HK-2 (cell line): ENCODE data around the gene TMEM41B.

Experiments used
- DNase-seq: peaks from one replicate; pipeline ENCODE4 v3.0.0-alpha.2; 2018; ENCODE audit not compliant: unreplicated experiment

Gene TMEM41B

DNA sequence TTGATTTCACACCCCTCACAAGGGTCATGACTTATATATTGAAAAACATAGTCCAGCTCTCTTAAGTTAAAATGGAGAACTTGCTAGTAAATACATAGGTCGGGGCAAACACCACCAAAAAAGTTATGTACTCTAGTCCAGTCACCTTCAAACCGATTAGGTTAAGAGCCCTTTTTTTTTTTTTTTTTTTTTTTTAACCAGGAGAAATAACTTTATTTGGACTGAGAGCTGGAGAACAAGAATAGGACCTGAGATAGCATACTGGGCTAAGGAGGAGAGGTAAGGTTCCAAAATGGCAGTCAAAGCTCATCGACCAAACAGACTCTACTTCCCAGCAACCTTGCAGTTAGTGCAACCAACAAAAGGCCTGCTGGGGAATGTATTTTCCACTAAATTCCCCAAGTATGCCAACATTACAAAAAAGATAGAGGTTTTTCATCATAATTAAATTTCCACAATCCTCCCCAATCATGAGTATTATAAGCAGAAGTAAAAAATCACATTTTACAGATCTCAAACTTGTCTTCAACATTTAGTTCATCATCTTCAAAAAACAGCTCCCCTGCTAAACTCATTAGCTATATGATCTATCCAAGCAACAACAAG is 3.8 kb downstream of the TMEM41B start:
- no peak for DNase-seq

DNA sequence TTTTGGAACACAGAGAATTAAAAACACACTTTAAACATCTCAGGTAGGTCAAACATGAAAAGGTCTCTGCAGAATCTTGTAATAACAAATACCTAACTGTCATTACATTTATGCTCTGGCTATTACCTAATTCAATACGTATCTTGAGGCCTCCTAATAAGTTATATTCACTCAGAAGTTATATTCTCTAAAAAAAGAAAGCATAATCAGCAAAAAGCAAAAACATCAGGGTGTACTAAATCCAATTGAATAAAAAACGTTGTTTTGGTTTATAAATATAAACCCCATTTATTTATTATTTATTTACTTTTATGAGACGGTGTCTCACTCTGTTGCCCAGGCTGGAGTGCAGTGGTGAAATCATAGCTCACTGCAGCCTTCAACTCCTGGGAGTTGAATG is 10.2 kb downstream of the TMEM41B start:
- no peak for DNase-seq

DNA sequence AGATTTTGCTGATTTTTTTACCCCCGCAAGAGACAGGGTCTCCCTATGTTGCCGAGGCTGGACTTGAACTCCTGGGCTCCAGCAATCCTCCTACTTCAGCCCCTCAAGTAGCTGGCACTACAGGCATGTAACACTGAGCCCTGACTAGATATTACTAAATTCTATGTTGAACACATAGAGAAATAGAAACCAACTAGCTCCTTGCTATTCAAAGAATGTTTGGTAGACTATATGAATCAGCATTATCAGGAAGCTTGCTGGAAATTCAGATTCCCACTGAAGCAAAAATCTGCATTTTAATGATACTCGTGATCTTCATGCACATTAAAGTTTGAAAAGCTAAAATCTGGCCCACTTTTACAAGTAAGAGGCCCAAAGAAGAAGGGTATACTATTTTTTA is 11.9 kb downstream of the TMEM41B start:
- no peak for DNase-seq

DNA sequence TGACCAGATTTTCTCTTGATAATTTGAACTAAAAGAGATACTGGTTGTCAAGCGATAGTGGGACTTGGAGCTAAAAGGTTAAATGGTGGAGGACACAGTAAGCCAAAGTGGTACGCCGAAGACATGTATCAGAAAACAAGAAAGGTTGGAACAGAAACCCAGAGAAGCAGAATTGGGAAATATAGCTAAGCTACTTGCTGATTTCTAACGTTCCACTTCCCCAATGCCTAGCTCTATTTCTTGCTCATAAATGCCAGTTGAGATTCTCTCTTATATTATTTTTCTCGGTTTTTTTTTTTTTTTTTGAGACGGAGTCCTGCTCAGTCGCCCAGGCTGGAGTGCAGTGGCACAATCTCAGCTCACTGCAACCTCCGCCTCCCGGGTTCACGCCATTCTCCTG is 12.7 kb downstream of the TMEM41B start:
- DNase-seq, result no peak

DNA sequence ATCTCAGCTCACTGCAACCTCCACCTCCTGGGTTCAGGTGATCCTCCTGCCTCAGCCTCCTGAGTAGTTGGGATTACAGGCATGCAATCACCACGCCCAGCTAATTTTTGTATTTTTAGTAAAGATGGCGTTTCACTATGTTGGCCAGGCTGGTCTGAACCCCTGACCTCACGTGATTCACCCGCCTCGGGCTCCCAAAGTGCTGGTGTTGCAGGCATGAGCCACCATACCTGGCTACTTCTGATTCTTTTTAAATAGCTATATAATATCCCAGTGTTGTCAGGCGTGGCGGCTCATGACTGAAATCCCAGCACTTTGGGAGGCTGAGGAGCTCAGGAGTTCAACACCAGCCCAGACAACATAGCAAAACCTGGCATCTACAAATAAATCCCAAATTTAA is 20.7 kb downstream of the TMEM41B start:
- DNase-seq, result no peak

DNA sequence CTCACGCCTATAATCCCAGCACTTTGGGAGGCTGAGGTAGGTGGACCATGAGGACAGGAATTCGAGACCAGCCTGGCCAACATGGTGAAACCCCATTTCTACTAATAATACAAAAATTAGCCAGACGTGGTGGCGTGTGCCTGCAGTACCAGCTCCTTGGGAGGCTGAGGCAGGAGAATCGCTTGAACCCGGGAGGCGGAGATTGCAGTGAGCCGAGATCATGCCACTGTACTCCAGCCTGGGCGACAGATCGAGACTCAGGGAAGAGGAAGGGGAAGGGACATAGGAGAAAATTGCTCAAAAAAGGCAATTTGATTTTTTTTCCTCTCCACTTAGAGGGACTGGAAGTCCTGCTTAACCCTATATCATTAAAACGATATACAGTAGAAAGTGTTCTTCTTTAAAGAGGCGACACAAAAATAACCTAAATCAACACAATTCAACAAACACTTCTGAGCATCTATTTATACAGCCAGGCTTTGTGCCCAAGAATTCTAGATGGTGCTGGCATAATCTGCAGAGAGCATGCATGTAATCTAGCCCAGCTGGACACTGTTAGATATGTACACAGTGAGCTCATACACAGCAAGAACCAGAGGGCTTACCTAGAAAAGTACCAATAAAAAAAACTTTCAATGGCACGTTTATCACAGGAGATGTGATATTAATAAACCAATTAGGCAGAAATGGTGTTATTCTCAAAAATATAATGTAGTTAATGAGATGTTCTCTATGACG is 28.4 kb downstream of the TMEM41B start:
- no peak for DNase-seq

DNA sequence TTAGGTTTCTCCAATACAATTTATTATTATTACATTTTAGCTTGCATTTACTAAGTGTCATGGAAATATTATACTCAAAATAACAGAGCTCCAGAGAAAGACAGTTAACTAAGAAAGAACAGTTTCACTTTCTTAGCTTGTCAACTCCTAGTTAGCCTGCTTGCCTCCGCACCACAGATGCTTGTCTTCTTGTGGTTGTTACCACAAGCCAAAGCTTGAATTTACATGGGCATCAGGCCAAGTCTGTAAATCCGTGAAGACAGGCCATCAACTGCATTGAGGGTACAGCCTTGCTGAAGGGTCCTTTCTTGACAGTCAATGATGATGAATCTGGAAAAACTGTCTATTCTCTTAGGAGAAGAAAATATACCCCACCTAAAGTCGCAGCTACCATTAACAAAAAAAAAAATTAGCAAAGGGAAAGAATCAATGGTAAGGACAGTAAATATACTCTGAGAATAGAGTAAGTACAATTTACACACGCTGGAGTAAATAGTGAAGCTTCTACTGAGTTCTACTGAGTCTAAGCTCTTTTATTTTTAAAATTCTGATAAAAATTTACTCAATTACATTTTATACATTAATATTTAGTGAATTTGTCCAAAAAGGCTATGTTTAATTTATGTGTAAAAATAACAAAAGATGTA is 33.6 kb downstream of the TMEM41B start:
- no peak for DNase-seq

DNA sequence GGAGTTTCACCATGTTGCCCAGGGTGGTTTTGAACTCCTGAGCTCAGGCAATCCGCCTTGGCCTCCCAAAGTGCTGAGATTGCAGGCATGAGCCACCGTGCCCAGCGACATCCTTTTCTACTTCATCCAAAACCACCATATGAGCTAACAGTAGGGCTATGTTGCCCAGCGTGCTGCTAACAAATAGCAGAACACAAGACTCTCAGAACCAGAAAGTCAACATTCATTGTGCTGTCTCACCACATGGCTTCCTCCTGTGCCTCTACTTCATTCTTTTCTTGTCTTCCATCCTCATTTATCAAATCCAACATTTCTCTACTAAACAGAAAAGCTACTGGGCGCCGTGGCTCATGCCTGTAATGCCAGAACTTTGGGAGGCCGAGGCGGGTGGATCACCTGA is 37.2 kb downstream of the TMEM41B start:
- no peak for DNase-seq

DNA sequence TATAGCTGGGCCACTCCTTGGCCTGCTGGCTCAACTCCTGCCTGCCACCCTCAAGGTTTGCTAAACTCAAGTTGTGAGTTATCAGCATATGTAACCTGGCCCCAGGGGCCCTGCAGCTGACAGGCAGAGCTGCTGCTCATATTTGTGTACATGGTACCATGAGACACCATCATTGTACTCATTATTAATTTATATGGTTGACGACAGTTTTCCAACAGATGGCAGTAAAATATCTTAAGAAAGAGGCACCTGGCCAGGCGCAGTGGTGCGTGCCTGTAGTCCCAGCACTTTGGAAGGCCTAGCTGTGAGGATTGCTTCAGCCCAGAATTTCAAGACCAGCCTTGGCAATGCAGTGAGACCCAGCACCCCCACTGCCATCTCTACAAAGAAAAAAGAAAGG is 37.8 kb downstream of the TMEM41B start:
- no peak for DNase-seq

DNA sequence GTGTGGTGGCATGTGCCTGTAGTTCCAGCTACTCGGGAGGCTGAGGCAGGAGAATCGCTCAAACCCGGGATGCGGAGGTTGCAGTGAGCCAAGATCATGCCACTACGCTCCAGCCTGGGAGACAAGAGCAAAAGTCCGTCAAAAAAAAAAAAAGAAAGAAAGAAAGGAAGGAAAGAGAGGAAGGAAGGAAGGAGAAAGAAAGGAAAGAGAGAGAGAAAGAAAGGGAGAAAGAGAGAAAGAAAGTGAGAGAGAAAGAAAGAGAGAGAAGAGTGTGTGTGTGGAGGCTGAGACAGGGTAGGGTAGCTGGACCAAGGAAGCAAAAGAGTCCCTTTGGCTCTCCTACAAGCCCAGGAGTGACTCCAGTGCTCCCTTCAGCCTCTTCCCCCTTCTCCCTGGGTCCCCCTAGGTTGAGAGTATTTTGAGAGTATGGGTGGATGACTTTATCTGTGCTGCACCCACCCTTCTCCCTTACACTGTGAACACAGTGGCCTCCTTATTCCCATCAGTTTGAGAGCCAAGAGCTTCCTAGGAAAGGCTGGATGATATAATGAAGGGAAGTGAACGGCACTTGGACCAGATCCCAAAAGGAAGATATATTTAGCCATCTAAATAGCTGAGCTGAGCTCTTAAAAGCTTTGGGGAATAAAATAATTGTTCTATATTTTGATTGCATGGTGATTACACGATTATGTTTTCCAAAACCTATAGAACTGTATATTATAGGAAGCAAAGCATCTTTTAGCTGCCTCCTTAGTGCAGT is 39.7 kb downstream of the TMEM41B start:
- DNase-seq, result no peak

DNA sequence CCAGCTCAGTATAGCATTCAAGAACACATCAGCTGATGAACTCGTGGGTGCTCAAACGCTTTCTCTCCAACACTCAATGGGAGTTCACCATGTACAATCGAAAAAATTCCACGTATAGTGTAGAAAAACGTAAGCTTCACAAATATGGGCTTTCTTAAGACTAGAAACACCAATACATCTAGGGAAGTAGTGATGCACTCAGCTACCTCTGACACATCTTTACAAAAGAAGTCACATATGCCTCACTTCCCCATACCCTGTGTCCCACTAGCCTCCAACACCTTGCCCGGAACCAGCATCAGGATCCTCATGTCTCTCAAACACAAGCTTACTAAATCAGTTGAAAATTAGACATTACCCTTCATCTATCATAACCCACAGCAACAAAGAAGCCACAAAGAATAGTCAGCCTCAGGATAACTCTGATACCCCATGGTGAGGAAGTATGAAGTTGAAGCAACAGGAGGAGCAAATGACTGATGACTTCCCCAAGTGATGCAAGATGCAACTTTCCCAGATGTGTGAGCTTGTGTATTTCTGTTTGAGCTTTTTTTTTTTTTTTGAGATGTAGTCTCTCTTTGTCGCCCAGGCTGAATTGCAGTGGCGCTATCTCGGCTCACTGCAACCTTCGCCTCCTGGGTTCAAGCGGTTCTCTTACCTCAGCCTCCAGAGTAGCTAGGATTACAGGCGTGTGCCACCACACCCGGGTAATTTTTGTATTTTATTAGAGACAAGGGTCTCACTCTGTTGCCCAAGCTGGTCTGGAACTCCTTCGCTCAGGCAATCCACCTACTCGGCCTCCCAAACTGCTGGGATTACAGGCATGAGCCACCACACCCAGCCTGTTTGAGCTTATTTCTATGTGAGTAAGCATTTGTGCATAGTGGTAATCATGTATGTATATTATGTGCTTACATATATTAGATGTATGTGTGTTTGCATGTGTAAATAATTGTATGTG is 40.7 kb downstream of the TMEM41B start:
- DNase-seq, result no peak

DNA sequence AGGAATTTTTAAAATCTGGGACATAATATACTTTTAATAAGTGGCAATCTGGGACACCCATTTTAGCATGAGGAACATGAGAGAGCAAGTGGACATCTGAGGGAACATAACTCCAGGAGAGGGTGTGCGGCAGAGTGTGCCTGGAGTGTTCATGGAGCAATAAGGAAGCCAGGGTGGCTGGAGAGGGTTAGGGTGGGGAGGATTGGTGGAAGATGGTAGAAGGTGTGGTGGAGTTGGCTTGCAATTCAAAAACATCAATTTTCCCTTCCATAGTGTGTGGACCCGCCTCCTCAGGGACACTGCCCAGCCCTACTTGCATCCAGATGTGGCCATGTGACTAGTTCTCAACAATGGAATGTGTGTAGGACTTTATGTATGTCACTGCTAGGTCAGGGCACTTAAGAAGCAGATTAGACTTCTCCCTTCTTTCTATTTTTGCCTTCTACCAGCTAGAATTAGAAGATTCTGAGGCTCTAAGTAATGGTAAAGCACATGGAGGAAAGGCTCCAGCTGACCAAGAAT is 44.8 kb downstream of the TMEM41B start:
- DNase-seq, result no peak

DNA sequence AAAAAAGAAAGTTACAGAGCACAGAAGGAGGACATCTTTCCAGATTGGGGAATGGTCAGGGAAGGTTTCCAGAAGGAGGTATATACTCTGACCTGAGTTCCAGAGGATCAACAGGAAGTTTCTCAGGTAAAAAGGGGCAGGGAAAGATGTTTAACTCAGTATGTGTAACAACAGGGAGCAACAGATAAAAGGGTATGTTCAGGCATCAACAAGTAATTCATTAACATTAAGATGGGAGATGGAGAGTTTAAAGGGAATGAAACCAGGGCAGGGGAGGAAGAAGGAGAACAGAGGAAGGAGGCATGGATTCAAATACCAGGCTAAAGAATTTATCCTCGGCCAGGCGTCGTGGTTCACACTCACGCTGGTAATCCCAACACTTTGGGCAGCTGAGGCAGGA is 46.7 kb downstream of the TMEM41B start:
- no peak for DNase-seq

DNA sequence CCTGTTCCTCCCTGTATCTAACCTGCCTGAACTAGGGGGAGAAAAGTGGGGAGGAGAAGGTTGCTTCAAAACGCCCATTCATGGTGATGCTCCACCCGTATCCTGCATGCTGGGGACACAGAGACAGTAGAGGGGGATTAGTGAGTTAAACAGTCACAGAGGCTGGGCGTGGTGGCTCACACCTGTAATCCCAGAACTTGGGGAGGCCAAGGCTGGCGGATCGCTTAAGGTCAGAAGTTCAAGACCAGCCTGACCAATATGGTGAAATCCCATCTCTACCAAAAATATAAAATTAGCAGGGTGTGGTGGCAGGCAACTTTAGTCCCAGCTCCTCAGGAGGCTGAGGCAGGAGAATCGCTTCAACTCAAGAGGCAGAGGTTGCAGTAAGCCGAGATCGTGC is 47.5 kb downstream of the TMEM41B start:
- no peak for DNase-seq

DNA sequence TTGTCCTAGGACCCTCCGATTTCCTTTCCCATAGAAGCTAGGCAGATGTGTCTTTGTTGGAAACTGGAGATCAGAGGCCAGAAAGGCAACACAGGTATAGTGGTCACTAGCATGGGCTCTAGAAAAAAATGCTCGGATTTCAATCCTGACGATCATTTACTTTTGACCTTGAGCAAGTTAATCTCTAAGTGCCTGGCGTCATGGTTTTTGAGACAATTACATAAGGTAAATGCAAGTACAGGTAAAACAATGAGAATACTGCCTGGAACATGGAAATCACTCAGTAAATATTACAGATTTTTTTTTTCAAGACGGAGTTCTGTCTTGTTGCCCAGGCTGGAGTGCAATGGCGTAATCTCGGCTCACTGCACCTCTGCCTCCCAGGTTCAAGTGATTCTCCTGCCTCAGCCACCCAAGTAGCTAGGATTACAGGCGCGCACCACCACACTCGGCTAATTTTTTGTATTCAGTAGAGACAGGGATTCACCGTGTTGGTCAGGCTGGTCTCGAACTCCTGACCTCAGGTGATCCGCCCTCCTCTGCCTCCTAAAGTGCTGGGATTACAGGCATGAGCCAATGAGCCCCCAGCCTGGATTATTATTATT is 48.2 kb downstream of the TMEM41B start:
- no peak for DNase-seq

DNA sequence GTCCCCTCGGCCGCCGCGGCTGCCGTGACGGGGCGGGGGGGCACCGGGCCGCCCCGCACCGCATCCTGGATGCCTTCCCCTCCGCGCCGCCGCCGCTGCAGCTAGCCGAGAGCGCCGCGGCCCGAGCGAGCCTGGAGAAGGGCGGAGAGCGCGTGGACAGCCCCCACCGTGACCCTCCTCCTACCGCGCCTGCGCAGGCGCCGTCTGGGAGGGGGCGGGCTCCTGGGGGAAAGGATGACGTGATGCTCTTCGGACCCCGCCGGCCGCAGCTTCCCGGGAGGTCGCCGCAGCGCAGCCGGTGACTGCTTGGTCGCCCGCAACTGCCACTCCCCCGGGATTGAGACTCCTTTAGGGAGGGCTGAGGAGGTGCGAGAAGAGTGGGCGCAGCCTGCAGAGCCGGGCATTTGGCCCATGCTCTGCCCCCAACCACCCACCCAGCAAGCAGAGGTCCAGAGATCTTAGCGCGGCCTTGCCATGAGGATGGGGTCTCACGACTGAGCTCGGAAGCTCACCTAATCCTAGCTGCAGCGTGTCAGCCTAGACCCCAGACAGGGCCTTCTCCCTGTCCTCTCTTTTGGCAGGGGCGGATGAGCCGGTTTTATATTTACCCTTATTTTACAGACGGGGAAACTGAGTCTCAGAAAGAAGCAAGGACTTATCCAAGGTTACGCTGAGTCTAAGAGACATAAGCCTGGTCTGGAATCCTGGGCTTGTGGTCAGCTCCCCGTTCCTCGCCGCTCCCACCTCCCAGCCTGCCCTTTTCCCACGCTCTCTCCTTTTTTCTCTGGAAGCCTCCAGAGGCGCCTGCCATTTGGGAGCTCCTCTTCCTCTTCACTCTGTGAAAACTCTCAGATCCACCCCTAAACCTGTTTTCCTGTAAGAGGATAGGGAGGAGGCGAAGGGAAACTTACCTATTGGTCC is 48.9 kb downstream of the TMEM41B start, which contains the start of gene DENND5A:
TSS of gene DENND5A (minus strand) at position 140 of the 921 bp plus-strand sequence. CDS start 281 bp downstream, outside the sequence.
- DNase-seq, result peak; percentile 80

DNA sequence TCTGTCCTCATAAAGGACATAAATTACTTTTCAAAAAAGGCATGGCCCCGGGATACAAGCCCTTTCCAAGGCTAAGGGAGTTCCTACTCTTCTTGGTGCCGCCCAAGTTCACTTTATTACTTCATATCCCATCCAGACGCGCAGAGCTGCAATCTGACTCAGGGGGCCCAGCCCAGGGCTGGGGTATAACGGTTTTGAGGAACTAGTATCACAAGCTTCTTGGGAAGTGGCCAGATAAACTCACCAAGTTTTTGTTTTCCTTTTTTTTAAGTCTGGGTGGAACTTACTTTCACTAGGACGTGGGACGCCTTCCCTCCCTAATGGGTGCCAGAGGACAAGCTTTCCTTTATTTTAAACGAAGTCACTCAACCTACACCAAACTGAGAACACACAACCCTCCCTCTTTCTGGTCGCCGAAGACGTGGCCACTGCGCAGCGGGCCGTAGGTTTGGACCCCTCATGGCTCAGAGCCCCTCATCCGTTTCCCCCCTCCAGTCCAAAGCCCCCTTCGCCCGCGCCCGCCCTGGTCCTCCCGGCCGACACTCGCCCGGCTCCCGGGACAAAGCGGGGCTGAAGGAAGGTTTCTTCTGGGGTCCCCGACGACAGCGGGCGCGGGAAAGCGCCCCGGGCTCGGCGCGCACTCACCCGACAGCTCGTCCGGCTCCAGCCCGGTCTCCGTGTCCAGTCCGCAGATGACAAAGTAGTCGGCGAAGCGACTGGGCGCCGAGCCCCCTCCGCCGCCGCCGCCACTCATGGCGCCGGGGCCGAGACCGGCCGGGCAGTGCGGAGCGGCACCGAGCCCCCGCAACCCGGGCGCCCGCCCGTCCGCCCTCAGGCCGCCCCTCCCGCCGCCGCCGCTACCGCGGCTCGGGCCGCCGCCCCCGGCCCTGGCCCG is 49.8 kb downstream of the TMEM41B start:
- DNase-seq, result peak; percentile 53

DNA sequence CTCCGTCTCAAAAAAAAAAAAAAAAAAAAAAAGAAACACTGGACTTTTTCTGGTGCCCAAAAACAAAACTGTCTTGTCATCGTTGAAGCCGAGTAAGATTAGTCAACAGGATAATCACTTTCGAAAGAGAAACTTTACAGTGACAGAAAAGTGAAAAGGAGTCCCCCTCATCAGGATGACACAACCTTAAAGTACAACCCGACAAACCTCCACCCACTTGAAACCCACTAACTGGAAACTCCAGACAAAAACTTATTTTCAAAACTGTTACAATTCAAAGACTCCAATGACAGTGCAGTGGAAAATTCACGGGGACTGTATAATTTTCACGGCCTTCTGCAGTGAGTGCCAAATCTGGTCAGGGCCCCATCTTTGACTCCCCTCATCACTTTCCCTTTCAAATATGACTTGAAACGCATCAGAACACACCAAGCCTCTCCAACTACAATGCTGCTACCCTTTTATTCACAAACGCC is 50.5 kb downstream of the TMEM41B start:
- DNase-seq, result no peak
